Activated naive CD8-positive, alpha-beta T cell treated with anti-CD3 and anti-CD28 coated beads, Interleukin-2, amount 10 ng/mL, durations not matched to agents 7 days and 5 days (primary cell): ENCODE results near the gene RNASE4. TPM values are rescaled to one million over a fixed set of nuclear protein-coding genes. Genes with fewer than 3 reads are reported as not detected.
"Not testable (repeated sequence)": the region's sequence is repeated elsewhere in the genome, so short reads cannot be mapped to it uniquely, and the experiment has no call there.

Experiments
- ATAC-seq: fragments of 150-1000 bp; cut with Tn5 transposase; one replicate; pipeline ENCODE4 v1.10.0; 2021; ENCODE audit warnings: low read depth, moderate library complexity
- POLR2A ChIA-PET: fragments of 350-600 bp; sonication (Branson Sonifier 250); formaldehyde crosslinking; loops from one replicate; lab custom pipeline; 2021; ENCODE audit warnings: antibody characterized with exemption; lab: Charles Lee
- DNase-seq: peaks from one replicate; pipeline ENCODE4 v3.0.0; 2021
- H3K27ac Mint-ChIP-seq: one replicate; pipeline ENCODE4 v1.8.0; 2022; ENCODE audit warnings: mild to moderate bottlenecking, mixed read lengths
- H3K27me3 Mint-ChIP-seq: one replicate; pipeline ENCODE4 v1.8.0; 2022; ENCODE audit warnings: mild to moderate bottlenecking, moderate library complexity, mixed read lengths
- H3K36me3 Mint-ChIP-seq: one replicate; pipeline ENCODE4 v1.8.0; 2021; ENCODE audit warnings: mild to moderate bottlenecking, mixed read lengths
- H3K4me1 Mint-ChIP-seq: one replicate; pipeline ENCODE4 v1.8.0; 2021; ENCODE audit warnings: mixed read lengths
- H3K4me3 Mint-ChIP-seq: one replicate; pipeline ENCODE4 v1.8.0; 2022; ENCODE audit warnings: mild to moderate bottlenecking, moderate library complexity, mixed read lengths
- H3K9me3 Mint-ChIP-seq: one replicate; pipeline ENCODE4 v1.8.0; 2021; ENCODE audit warnings: mixed read lengths
- total RNA-seq, 2 experiments: library from RNA; stranded (reverse); gene quantifications; one replicate each; pipeline ENCODE4 v1.2.3, GENCODE V29; 2021

Gene RNASE4
- total RNA-seq, 2 experiments from 2014 or later, result 0.62 to 1.0 TPM

DNA sequence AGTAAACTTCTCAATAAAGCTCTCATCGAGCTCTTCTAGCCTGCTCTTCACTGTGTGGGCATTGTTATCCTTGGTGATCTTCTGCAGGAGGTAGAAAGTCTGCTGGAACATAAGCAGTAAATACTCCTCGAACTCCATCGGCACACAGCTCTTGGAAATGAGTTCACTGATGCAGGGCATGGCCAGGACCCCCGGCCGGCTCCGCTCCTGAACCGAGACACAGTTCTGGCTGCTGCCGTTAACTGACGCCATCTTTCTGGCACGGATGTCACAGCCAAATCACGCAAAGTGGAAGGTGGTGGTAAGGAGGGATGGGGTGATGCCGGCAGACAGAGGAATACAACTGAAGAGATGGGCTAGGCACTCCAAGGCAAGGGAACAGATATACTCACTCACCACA, 37.7 kb downstream of the RNASE4 start:
- DNase-seq (no peak), ATAC-seq (no peak)
- peaks cover 36% of the 10 kb centered on the region for H3K27me3 Mint-ChIP-seq
- no peak overlapping the region for H3K27ac Mint-ChIP-seq
- no peak overlapping the region for H3K4me3 Mint-ChIP-seq
- H3K4me1 Mint-ChIP-seq, result no peaks in the 10 kb centered on the region
- POLR2A ChIA-PET, result no interaction called here
- no peaks in the 10 kb centered on the region for H3K9me3 Mint-ChIP-seq
- no peaks in the 10 kb centered on the region for H3K36me3 Mint-ChIP-seq

DNA sequence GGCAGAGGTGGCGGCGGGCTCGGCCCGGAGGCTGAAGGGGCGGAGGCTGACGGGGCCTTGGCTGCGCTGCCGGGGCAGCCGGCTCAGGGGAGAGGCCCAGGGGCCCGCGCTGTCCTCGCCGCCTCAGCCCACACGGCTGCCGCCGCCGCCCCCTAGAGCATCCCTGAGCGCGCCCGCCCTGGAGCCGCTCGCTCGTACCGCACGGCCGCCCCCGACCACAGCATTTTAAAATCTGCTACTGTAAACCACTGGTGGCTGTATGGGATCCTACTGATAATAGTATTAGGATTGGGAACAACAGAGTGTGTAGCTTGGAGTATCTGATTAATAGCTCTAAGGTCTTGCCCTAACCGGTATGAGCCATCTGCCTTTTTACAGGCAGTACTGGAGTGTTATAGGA, 39.1 kb downstream of the RNASE4 start:
- H3K27ac Mint-ChIP-seq, result no peak overlapping the region
- no peaks in the 10 kb centered on the region for H3K36me3 Mint-ChIP-seq
- POLR2A ChIA-PET, result no interaction called here
- H3K4me1 Mint-ChIP-seq, result no peaks in the 10 kb centered on the region
- DNase-seq (no peak), ATAC-seq (no peak)
- peaks cover 46% of the 10 kb centered on the region for H3K27me3 Mint-ChIP-seq
- H3K4me3 Mint-ChIP-seq, result no peak overlapping the region
- H3K9me3 Mint-ChIP-seq, result no peaks in the 10 kb centered on the region

DNA sequence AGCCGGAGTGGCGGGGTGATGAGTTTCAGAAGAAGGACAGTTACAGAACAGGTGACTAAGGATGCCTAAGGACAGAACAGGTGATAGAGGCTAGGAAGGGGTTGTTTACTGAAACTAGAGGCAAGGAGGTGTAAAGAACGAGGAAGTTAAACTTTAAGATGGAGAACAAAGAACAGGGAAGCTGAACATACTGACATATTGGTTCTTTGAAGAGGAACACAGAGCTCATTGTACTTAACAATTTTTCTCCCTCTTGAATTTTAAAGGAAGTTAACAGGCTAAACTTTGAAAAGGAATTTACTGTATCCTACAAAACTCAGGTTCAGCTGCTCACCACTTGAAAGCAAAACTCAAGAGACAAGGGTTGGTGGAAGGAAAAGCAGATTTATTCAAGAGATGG, 41.8 kb downstream of the RNASE4 start:
- POLR2A ChIA-PET, H3K27ac Mint-ChIP-seq, DNase-seq, H3K36me3 Mint-ChIP-seq, H3K4me3 Mint-ChIP-seq, H3K9me3 Mint-ChIP-seq, ATAC-seq, H3K4me1 Mint-ChIP-seq: not testable (repeated sequence)
- peaks cover 52% of the 10 kb centered on the region for H3K27me3 Mint-ChIP-seq

GRCh38 chr14:20726531-20726930, 42.2 kb downstream of the RNASE4 start:
- H3K27me3 Mint-ChIP-seq, result peaks cover 49% of the 10 kb centered on the region

GRCh38 chr14:20730891-20731290, 46.5 kb downstream of the RNASE4 start:
- no peak overlapping the region for H3K4me3 Mint-ChIP-seq
- peaks cover 24% of the 10 kb centered on the region for H3K27me3 Mint-ChIP-seq
- no peak for ATAC-seq
- H3K36me3 Mint-ChIP-seq, result no peaks in the 10 kb centered on the region
- no peak for DNase-seq
- no peaks in the 10 kb centered on the region for H3K4me1 Mint-ChIP-seq
- H3K9me3 Mint-ChIP-seq, result no peaks in the 10 kb centered on the region
- no peak overlapping the region for H3K27ac Mint-ChIP-seq
- POLR2A ChIA-PET, result no interaction called here

More at GRCh38 chr14:20726531-20726930, 42.2 kb downstream of the RNASE4 start:
- POLR2A ChIA-PET, result no interaction called here
- Mint-ChIP-seq H3K36me3 (no peaks in the 10 kb centered on the region), H3K4me3 (no peak overlapping the region), H3K9me3 (no peaks in the 10 kb centered on the region), H3K4me1 (no peaks in the 10 kb centered on the region), H3K27ac (no peak overlapping the region)
- no peak for DNase-seq
- ATAC-seq, result no peak

- Mint-ChIP-seq H3K9me3 (no peaks in the 10 kb centered on the region), H3K27me3 (peaks cover 13% of the 10 kb centered on the region), H3K4me1 (no peaks in the 10 kb centered on the region), H3K27ac (no peak overlapping the region), H3K36me3 (no peaks in the 10 kb centered on the region), H3K4me3 (no peak overlapping the region)
- DNase-seq, result no peak
- ATAC-seq, result no peak
- POLR2A ChIA-PET, result no interaction called here
These were observed 48.1 kb downstream of the RNASE4 start for GRCh38 chr14:20732477-20732876.

DNA sequence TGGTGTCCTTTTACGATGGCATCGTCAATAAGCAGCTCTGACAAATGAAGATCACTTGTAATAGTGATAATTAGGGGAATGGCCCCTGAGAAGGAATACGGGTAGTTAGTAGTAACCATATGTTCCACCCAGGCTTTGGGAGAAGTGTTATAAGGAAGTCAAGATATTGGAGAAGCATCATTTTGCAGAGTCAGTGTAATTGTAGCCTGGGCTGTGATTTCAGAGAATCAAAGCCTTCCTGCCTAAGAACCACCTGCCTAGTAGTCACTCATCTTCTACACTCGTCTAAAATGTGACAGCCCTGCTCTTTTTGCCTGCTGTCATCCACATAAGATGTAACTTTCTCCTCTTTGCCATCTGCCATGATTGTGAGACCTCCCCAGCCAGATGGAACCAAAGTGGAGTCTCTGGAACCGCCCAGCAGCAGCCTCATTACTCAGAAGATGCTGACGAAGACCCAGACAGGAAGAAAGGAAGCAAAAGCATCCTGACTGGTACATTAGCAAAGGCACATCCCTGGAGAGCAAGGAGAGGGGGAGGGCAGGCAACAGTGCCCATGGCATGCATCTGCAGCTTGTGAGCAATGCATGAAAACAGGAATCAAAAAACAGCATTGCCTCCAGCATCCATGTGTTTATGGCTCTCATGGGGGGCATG, 48.7 kb downstream of the RNASE4 start:
- Mint-ChIP-seq H3K9me3 (no peaks in the 10 kb centered on the region), H3K27me3 (peaks cover 8% of the 10 kb centered on the region), H3K27ac (no peak overlapping the region), H3K36me3 (no peaks in the 10 kb centered on the region), H3K4me1 (no peaks in the 10 kb centered on the region), H3K4me3 (no peak overlapping the region)
- ATAC-seq (no peak), DNase-seq (no peak)
- POLR2A ChIA-PET, result no interaction called here

- Mint-ChIP-seq H3K4me3 (no peak overlapping the region), H3K36me3 (no peaks in the 10 kb centered on the region), H3K9me3 (no peaks in the 10 kb centered on the region), H3K4me1 (no peaks in the 10 kb centered on the region), H3K27me3 (peaks cover 4% of the 10 kb centered on the region), H3K27ac (no peak overlapping the region)
- POLR2A ChIA-PET, result no interaction called here
- no peak for ATAC-seq
- DNase-seq, result no peak
These were observed 49.5 kb downstream of the RNASE4 start for GRCh38 chr14:20733684-20734429.

GRCh38 chr14:20734430-20734806, 50.1 kb downstream of the RNASE4 start:
- H3K27me3 Mint-ChIP-seq, result peaks cover 4% of the 10 kb centered on the region
- H3K4me3 Mint-ChIP-seq, result no peak overlapping the region
- no peak for ATAC-seq
- no peaks in the 10 kb centered on the region for H3K9me3 Mint-ChIP-seq
- H3K36me3 Mint-ChIP-seq, result no peaks in the 10 kb centered on the region
- POLR2A ChIA-PET, result no interaction called here
- no peak overlapping the region for H3K27ac Mint-ChIP-seq
- no peaks in the 10 kb centered on the region for H3K4me1 Mint-ChIP-seq
- no peak for DNase-seq

DNA sequence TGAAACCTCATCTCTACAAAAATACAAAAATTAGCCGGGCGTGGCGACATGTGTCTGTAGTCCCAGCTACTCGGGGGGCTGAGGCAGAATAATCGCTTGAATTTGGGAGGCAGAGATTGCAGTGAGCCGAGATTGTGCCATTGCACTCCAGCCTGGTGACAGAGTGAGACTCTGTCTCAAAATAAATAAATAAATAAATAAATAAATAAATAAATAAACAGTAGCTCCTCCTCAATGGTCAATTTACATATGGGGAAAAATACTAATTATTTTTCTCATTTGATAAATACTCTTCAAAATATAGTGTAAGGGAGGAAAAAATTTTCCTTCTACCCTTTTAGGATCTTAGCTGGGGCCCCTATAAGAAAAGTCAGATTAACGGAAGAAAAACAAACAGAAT, 53.9 kb downstream of the RNASE4 start:
- H3K4me3 Mint-ChIP-seq, POLR2A ChIA-PET, H3K9me3 Mint-ChIP-seq: not testable (repeated sequence)

GRCh38 chr14:20742132-20742531, 57.8 kb downstream of the RNASE4 start:
- no peak overlapping the region for H3K27ac Mint-ChIP-seq
- POLR2A ChIA-PET, result no interaction called here
- ATAC-seq, result no peak
- no peak for DNase-seq
- no peaks in the 10 kb centered on the region for H3K36me3 Mint-ChIP-seq
- peaks cover 1% of the 10 kb centered on the region for H3K27me3 Mint-ChIP-seq
- H3K4me1 Mint-ChIP-seq, result no peaks in the 10 kb centered on the region
- no peaks in the 10 kb centered on the region for H3K9me3 Mint-ChIP-seq
- no peak overlapping the region for H3K4me3 Mint-ChIP-seq

More for the DNA sequence above, 53.9 kb downstream of the RNASE4 start:
- H3K4me1 Mint-ChIP-seq, H3K27me3 Mint-ChIP-seq, DNase-seq, H3K27ac Mint-ChIP-seq, H3K36me3 Mint-ChIP-seq, ATAC-seq: not testable (repeated sequence)

DNA sequence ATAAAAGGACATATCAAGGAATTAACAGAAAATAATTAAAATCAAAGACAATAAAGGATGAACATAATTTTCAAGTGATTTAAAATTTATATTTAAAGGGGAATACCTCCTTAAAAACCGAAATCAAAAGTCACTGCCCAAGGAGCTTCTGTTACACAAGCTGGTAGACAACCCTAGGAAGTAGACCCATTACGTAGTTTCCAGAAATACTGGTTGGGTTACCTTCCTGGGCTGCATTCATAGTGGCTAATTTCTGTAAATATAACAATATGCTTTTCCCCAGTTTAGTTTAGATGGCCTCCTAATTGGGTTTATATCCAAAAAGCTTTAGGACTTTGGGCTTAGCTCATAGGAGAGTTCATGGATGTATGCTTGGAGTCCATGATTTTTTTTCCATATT, 59.2 kb downstream of the RNASE4 start:
- Mint-ChIP-seq H3K9me3 (no peaks in the 10 kb centered on the region), H3K36me3 (no peaks in the 10 kb centered on the region)
- POLR2A ChIA-PET, result no interaction called here

DNA sequence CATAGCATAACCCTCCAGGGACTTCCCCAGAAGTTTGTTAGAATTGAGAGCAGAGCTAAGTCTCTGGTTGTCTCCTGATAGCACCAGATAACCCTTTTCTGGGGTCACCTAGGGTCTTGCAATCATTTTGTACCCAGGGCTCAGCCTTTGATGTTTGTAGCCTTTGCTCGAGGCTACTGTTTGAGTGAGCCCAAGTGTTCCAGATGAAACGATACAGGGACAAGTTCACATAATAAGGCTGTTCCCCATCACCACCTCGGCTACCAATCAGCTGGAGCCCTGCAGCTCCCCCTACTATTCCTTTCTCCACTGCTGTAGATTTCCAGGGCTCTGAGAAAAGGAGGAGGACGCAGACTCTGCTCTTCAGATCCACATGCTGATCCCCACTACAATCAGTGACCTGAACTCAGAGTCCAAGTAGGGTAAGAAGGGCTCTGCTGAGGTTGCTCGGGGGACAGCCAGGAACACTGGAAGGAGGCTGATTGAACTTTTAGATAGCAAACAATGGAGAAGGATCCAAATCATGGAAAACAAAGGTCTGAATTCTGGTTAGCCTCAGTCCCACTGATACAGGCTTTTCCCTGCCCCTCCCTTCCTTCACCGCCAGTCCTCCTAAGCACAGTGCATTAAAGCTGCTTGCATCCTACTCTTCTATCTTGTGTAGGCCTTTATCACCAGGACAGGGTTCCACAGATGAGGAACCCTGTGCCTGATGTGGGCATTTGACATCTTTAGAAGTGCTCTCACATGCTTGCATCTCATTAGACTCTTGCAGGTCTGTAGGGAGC, 61.4 kb downstream of the RNASE4 start, which contains the start of gene EDDM3A:
EDDM3A (plus strand) TSS at position 317 of the 788 bp plus-strand sequence. CDS start 1,694 bp downstream, outside the sequence.
- ATAC-seq (no peak), DNase-seq (no peak)
- no peak within 1 kb of the TSS for H3K4me3 Mint-ChIP-seq
- no peak within 1 kb of the TSS for H3K27ac Mint-ChIP-seq
- H3K27me3 Mint-ChIP-seq, result peaks cover 4% of the 10 kb centered on the region
- H3K9me3 Mint-ChIP-seq, result no peaks in the 10 kb centered on the region
- POLR2A ChIA-PET, result no interaction called here
- H3K4me1 Mint-ChIP-seq, result no peaks in the 10 kb centered on the region
- no peaks in the 10 kb centered on the region for H3K36me3 Mint-ChIP-seq

More for the DNA sequence above, 59.2 kb downstream of the RNASE4 start:
- H3K27me3 Mint-ChIP-seq, result peaks cover 1% of the 10 kb centered on the region
- H3K27ac Mint-ChIP-seq, result no peak overlapping the region
- H3K4me1 Mint-ChIP-seq, result no peaks in the 10 kb centered on the region
- ATAC-seq, result no peak
- no peak for DNase-seq
- H3K4me3 Mint-ChIP-seq, result no peak overlapping the region
